ENCODE data around the gene SERTM1. TPM values are rescaled to one million over a fixed set of nuclear protein-coding genes. Genes with fewer than 3 reads are reported as not detected.

SERTM1 gene
- not detected for total RNA-seq

DNA sequence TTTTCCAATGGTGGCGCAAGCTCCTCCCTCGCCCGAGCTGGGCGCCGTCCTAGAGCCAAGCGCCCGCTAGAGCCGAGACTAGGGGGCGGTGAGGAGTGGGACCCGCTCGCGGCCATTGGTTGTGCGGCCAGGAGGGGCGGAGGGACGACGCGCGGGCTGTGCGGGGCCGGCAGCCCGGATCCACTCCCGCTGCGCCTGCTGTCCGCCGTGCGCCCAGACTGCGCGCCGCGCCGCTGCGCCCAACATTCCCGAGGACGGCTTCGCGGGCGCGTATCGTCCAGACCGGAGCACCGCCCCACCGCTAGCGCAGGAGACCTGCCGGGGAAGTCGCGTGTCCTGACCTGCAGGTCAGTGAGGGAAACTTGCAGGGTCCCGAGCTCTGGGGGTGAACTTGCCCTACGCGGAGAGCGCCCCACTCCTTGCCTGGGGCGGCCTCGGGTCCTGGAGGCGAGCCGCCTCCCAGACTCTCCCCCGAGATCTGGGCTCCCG, at the start of gene SERTM1:
Gene SERTM1 (plus strand): TSS at position 183 of the 489 bp plus-strand sequence. CDS start 21,059 bp downstream, outside the sequence.
- DNase-seq, result no peak

DNA sequence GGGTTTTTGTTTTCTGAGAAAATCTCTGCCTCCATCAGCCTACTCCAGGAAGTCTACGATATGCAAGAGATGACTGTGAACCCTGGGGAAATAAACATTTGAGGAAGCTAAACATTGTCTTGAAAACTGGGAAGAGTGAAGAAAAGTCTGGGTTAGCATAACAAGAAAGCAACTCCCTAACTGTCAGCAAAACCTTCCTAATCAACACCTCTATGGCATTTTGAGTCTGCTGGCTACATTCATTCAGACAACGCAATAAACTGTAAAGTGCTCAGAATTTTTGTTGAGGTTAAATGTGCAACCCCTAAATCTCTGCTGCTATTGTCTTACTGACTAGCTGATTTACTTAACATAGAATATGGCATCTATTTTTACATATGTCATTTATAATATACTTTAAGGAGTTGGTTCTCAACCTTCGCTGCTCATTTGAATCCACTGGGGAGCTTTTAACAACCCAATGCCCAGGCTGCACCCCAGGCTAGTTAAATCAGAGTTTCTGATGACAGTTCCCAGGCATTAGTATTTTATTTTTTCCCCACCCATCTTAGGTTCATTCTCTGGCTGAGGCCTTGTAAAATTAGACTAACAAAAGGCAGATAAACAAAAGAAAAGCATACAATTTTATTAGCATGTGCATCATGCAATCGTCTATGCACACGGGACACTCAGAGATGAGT, 45.3 kb upstream of the SERTM1 start:
- DNase-seq, result no peak

DNA sequence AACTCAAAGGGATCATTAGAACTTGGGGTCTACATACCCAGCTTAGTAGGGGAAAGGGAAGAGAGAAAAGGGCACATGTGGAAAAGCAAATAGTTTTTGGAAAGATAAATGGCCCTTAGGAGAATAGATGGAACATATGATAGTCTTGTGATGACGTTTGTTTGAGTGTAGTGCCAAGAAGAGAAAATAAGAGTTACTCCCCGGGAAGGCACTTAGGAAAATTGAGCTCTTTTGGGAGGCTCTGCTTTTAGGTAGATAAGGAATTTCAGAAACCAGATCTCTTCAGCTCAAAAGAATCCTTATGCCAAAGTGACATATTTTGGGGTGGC, 44.8 kb upstream of the SERTM1 start:
- DNase-seq, result no peak

- no peak for DNase-seq
Observed at GRCh38 chr13:36630181-36630803, 43.5 kb upstream of the SERTM1 start.

DNA sequence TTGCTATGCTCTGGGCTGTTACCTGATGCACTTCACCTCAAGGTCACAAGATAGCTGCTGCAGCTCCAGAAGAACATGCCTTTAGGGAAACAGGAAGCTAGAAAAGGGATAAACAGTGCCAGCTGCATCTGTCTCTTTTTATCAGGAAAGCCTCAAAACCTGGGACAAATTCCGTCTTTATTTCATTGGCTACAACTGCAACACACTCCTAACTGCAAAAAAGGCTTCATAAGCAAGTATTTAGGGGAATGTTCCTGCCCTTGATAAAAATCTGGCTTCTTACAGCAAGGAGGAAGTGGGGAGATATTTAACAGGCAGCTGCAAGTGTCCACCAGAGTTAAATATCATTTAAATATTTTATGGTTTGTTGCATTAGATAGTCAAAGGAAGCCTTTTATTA, 34.2 kb upstream of the SERTM1 start:
- no peak for DNase-seq

- no peak for DNase-seq
Observed at GRCh38 chr13:36650611-36651010, 23.2 kb upstream of the SERTM1 start.

DNA sequence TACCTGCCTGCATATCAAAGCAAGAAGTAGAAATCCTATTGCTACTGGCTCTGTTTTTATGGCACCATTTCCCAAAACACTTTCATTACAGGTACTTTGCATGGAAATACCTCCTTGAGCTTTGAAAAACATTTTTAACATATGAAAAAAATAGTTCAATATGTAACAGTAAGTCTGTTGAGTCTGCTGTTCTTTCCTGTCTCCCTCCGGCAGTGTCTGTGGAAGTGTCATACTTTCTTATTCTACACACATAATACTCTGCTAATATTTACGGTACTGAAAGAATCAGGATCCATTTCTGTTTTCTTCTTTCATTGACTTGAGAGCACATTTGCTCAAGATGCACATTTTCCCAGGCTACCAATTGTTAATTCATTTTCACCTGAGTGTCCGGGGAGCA, 8.2 kb upstream of the SERTM1 start:
- no peak for DNase-seq

DNA sequence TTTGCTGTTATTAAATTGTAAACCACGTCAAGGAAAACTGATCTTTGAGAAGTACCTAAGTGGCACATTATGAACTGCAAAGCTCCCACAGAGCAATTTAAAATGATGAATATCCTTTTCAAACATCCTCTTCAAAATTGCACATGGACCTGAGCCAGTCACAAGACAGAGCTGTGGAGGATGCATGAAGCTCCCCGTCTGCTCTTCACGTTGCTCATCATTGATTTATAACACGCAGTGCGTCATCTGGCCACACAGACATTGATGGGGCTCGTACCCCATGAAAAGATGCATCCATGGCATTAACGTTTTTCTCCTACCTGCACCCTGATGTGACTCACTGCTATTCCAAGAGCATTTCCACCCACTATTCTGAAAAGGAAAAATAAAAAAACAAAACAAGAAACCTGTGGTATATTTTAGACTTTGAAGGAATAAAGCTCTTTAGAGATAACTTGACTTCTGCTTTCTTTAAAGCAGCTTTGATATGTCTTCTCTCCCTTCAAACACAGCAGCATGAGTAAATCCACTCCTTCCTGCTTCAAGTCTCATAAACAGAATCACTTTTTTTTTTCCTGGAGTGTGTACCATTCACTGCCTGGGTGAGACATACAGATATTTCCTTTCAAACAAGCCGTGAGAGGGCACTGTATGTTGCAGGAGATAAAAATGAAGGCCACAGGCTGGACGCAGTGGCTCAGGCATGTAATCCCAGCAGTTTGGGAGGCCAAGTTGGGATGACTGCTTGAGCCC, 7.2 kb upstream of the SERTM1 start:
- no peak for DNase-seq

- no peak for DNase-seq
Observed at GRCh38 chr13:36668316-36668715, 5.5 kb upstream of the SERTM1 start.

GRCh38 chr13:36673352-36673751, 468 bp upstream of the SERTM1 start:
- DNase-seq, result no peak

DNA sequence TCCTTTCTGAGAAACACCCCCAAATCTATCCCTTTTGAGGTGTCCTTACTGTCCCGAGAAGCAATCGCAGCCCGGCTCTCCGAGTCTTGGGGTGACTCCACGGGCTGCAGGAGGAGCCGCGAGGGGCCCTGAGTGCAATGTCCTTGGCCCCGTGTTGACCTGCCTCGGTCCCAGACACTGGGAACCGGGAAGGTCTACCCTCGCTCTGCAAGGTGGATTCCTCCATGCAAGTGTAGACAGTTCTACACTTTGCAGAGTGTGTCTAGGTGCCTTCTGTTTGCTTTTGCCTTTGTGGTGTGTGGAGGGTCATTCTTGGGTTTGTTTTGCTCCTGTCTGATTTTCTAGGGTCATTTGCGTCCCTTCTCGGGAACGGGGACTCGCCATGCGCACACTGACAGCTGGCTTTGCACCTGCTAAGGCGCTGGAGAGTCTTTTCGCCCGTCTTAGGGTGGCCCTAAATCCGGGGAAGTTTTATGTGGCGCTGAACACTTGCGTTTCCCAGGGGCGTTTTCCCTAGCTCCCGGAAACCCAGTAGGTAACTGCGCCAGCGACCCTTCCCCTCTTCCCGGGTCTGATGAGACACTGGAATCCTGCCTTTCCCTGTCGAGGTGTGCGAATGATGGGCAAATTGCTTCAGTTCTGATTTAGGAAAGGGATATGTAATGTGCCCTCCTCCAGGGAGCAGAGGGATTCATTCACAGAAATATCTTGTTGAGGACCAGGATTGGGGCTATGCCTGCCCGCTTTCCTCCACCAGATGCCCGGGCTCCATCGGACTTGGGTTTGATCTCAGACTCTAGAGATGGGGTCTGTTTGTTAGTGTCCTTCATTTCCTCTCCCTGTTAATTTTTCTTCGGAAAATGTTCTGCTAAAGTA, 755 bp downstream of the SERTM1 start:
- DNase-seq, result no peak

DNA sequence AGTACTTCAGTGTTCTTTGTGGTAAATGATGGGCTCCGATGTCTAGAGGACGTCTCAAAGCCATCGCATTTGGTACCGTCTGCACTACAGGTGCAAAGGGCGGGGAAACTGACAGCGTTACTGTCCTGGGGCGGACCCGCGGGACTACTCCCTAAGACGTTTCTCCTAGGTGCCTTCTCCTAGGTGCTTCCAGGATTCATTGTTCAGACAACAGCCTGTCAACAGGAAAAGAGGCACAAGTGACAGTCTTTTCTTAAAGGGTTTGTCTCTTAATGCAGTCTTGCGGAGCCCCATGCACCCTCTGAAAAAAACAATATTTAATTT, 1.4 kb downstream of the SERTM1 start:
- no peak for DNase-seq

- no peak for DNase-seq
Observed at GRCh38 chr13:36680913-36681312, 7.1 kb downstream of the SERTM1 start.

DNA sequence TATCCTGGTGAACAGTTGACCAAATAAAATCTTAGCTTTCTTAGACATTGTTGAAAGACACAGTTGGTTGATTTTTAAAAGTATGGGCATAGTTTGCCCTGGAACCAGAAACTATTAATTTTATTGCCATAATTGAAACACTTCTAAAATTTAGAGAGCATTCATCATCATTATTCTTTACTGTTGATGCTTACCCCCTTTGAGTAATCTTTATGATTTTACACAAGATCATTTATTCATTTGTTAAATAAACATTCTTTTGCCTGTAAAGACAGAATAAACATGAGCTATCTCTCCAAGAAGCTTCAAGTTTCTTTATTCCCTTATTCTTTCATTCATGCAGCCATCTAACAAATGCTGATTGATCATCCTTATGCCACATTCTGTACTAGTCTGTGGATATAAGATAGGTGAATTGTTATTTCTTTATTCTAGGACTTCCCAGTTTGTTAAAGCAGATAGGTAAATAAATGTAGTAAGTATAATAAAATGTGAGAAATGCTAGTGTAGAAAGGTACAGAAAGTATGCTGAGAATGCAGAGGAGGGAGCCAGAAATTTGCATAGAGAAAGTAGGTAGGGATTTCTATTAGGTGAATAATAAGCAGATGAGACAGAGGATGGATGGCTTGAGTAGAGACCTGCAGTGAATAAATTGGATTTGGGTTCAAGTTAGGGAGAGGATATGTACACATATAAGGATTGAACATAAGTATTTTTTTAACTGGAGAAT, 8.2 kb downstream of the SERTM1 start:
- DNase-seq, result no peak

DNA sequence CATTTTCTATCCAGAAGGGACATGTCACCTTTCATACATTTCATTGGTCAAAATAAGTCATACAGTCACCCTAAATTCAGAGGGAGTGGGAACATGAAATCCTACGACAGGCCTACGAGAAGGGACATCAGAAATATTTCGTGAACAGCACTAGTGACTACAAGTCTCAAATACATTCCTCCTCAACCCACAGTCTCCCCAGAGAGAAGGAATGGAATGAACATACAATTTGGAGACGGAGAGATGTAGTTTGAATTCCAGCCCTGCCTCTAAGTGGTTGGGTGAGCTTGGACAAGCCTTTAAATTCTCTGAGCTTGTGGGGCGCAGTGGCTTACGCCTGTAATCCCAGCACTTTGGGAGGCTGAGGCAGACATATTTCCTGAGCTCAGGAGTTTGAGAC, 9.9 kb downstream of the SERTM1 start:
- no peak for DNase-seq

GRCh38 chr13:36685927-36686326, 12.1 kb downstream of the SERTM1 start:
- no peak for DNase-seq

DNA sequence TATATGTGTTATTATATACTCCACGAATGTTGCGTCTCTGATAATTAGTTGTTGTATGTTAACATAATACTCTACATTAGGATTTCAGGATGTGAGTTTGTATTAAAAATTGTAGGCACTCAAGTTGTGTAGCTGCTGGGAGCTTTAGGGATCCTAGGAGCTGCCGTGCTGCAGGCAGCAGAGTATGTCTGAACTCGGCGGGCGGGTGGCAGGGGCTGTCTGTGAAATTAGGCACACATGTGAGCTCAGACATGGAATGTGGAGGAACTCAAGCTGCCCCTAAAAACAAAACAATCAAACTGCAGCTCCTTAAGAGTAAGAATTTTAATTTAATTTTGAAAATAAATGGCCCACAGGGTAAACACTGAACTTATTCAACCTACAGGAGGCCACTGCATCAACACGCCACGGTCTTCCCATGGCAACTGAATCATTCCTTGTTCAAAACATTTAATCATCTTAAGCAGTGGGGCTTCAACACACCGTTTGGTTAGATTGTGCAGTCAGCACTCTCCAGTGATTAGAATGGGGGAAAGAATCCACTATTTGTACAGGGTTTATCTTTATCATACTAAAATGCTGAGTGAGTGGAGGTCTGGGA, 22.7 kb downstream of the SERTM1 start:
- DNase-seq, result no peak

- no peak for DNase-seq
Observed at GRCh38 chr13:36700170-36700569, 26.4 kb downstream of the SERTM1 start.

DNA sequence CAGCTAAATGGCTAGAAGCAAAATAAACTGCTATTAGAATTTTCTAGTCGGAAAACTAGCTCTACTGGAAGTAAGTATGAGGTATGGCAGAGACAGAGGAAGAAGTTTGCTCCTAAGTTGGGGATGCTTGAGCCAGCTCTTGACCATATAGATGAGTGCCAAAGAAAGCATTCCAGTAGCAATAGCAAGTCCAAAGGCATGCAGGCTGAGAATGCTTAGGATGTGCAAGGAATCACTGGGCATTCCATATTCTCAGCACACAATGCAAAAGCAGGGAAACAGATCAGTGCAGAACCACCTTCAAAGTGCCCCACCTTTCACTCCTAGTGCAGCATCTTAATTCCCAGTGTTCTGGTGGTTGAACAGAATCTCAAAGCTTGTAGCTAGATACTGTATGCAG, 32.9 kb downstream of the SERTM1 start:
- no peak for DNase-seq

GRCh38 chr13:36709136-36709890, 35.5 kb downstream of the SERTM1 start:
- no peak for DNase-seq

GRCh38 chr13:36710396-36710795, 36.6 kb downstream of the SERTM1 start:
- no peak for DNase-seq
